ENCODE data around the gene PTK7.

Gene PTK7

DNA sequence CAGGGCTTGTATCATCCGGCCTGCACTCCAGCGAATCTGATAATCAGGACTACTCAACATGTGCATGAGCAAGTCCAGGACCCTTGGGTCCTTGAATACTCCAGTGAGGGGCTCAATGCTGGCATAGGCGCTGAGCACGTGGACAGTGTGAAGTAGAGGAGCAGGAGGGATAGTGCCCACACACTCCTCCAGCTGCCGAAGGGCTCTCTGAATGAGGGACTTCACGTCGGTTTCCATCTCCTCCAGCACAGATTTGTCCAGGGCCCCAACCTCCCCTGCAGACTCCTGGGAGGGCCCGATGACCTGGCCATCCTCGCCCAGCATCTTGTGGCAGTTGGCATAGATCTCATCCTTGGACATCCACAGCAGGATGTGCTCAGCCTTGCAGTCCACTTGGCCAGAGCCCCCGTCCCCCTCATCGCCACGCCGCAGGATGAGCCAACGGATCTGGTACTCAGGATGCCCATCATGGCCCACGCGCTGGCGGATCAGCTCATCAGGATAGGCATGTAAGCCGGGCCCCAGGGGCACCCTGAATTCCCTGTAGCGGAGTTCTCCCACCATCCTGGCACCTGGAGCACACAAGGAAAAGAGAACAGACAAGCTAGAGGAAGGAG, 23.8 kb upstream of the PTK7 start:
- Histone ChIP-seq H4K20me1 (ENCODE audit: insufficient read depth, low read length, poor library complexity, severe bottlenecking) (no peaks in the 10 kb centered on the region), H3K79me2 (ENCODE audit: insufficient read depth, low read length) (peaks cover 32% of the 10 kb centered on the region), H3K4me2 (ENCODE audit: low read depth, low read length, poor library complexity, severe bottlenecking) (peak overlapping the region; percentile 96), H3K4me1 (ENCODE audit: insufficient read depth, low read length, poor library complexity, severe bottlenecking) (peaks cover 39% of the 10 kb centered on the region), H3K36me3 (ENCODE audit: insufficient read depth, low read length) (peaks cover 3% of the 10 kb centered on the region; the same call in 1 of the 2 replicates), H3K9me3 (ENCODE audit: insufficient read depth, low read depth, low read length) (no peaks in the 10 kb centered on the region), H3F3A (ENCODE audit: low read depth) (no peaks in the 10 kb centered on the region), H3K4me3 (ENCODE audit: low read length, poor library complexity, severe bottlenecking) (peak overlapping the region; percentile 90), H3K27me3 (ENCODE audit: insufficient read depth, low read length, poor library complexity, severe bottlenecking) (no peaks in the 10 kb centered on the region), H3K9me2 (replicated peaks; ENCODE audit: low read depth, low read length) (no peaks in the 10 kb centered on the region), H2AFZ (ENCODE audit: low read length) (no peak overlapping the region), H3K9ac (ENCODE audit: low read depth, low read length, poor library complexity, severe bottlenecking) (peak overlapping the region; percentile 96)
- TF ChIP-seq, protein P1, sequence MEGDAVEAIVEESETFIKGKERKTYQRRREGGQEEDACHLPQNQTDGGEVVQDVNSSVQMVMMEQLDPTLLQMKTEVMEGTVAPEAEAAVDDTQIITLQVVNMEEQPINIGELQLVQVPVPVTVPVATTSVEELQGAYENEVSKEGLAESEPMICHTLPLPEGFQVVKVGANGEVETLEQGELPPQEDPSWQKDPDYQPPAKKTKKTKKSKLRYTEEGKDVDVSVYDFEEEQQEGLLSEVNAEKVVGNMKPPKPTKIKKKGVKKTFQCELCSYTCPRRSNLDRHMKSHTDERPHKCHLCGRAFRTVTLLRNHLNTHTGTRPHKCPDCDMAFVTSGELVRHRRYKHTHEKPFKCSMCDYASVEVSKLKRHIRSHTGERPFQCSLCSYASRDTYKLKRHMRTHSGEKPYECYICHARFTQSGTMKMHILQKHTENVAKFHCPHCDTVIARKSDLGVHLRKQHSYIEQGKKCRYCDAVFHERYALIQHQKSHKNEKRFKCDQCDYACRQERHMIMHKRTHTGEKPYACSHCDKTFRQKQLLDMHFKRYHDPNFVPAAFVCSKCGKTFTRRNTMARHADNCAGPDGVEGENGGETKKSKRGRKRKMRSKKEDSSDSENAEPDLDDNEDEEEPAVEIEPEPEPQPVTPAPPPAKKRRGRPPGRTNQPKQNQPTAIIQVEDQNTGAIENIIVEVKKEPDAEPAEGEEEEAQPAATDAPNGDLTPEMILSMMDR (conservative IDR thresholded peaks at IDR 0.05; ENCODE audit: low read length), result no peak

DNA sequence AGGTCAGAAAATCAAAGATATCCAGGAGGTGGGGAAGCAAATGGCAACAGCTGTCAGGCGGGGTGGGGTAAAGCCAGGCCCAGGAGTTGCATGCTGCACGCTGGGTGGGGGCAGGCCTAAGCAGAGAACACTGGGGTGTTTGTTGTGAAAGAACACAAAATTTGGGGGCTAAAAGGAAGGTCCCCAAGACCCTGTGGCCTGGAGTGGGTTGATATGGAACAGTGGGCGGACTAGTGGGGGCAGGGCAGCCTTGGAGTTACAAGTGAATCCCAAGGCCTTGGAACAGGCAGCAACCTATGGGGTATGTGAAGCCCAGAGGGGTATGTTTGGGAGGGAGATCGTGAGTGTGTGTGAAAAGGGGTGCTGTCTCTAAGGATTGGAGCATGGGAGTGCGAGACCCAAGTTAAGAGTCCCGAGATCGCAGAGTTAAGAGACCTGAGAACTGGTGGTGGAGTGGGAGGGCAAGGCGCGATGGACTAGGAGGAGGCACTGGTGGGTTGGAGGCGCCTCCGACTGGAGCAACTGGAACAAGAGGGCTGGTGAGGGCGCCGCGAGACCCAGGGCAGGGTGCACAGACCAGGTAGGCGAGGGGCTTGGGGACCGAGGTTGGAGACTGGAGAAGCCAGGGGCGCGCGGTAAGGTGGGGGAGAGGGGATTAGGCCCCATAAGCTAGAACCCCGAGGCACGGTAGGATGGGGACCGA, 23.1 kb upstream of the PTK7 start:
- Histone ChIP-seq H2AFZ (ENCODE audit: low read length) (peak overlapping the region; percentile 57), H3K9me2 (replicated peaks; ENCODE audit: low read depth, low read length) (no peaks in the 10 kb centered on the region), H3F3A (ENCODE audit: low read depth) (no peaks in the 10 kb centered on the region), H3K4me1 (ENCODE audit: insufficient read depth, low read length, poor library complexity, severe bottlenecking) (peaks cover 42% of the 10 kb centered on the region), H4K20me1 (ENCODE audit: insufficient read depth, low read length, poor library complexity, severe bottlenecking) (no peaks in the 10 kb centered on the region), H3K27me3 (ENCODE audit: insufficient read depth, low read length, poor library complexity, severe bottlenecking) (no peaks in the 10 kb centered on the region), H3K36me3 (ENCODE audit: insufficient read depth, low read length) (peaks cover 3% of the 10 kb centered on the region; the same call in 1 of the 2 replicates), H3K9me3 (ENCODE audit: insufficient read depth, low read depth, low read length) (no peaks in the 10 kb centered on the region), H3K9ac (ENCODE audit: low read depth, low read length, poor library complexity, severe bottlenecking) (peak overlapping the region; percentile 96), H3K4me2 (ENCODE audit: low read depth, low read length, poor library complexity, severe bottlenecking) (peak overlapping the region; percentile 96), H3K79me2 (ENCODE audit: insufficient read depth, low read length) (peaks cover 39% of the 10 kb centered on the region), H3K4me3 (ENCODE audit: low read length, poor library complexity, severe bottlenecking) (peak overlapping the region; percentile 90)
- no peak for TF ChIP-seq EZH2phosphoT487 (IDR thresholded peaks at IDR 0.05; ENCODE audit: borderline replicate concordance)
- TF ChIP-seq, protein P1 (conservative IDR thresholded peaks at IDR 0.05; ENCODE audit: low read length), result no peak

DNA sequence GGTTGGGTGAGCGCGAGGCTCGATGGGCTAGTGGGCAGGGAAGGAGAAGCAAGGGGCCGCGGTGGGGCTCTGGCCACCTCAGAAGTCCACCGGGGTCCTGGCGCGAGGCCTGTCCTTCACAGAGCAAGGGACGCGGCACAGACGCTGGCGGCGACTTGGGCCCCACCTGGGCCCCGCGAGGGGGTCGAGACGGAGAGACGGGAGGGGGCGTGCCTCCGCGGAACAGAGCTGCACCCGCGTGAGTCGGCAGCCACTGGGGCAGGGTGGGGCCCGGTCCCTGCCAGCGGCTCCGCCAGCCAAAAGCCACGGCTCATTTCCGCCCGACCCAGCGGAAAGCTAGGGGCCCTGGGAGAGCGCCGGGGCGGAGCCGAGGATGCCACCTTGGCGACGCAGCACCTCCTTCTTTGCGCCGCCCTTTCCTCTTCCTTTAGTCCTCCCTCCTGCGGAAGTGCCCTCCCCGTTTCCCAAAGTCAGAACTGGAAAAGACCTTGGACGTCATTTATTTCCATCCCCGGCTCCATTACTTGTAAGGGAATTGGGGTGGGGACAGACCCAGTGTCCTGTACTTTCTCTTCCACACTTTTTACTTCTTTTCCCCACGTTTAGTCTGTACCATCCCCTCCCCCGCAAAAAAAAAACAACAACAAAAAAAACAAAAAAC, 22.4 kb upstream of the PTK7 start, which contains the start of gene CUL7:
Gene CUL7, minus strand, starts transcription at position 307 of the 661 bp plus-strand sequence. CDS start 1,063 bp downstream, outside the sequence.
- Histone ChIP-seq H3K27me3 (ENCODE audit: insufficient read depth, low read length, poor library complexity, severe bottlenecking) (no peaks in the 10 kb centered on the region), H3K4me2 (ENCODE audit: low read depth, low read length, poor library complexity, severe bottlenecking) (peak within 1 kb of the TSS; percentile 96), H3K79me2 (ENCODE audit: insufficient read depth, low read length) (peaks cover 46% of the 10 kb centered on the region), H3K9me3 (ENCODE audit: insufficient read depth, low read depth, low read length) (no peaks in the 10 kb centered on the region), H3F3A (ENCODE audit: low read depth) (no peaks in the 10 kb centered on the region), H3K36me3 (ENCODE audit: insufficient read depth, low read length) (peaks cover 3% of the 10 kb centered on the region; the same call in 1 of the 2 replicates), H3K9ac (ENCODE audit: low read depth, low read length, poor library complexity, severe bottlenecking) (peak within 1 kb of the TSS; percentile 96), H4K20me1 (ENCODE audit: insufficient read depth, low read length, poor library complexity, severe bottlenecking) (no peaks in the 10 kb centered on the region), H3K9me2 (replicated peaks; ENCODE audit: low read depth, low read length) (no peaks in the 10 kb centered on the region), H2AFZ (ENCODE audit: low read length) (peak within 1 kb of the TSS; percentile 70), H3K4me3 (ENCODE audit: low read length, poor library complexity, severe bottlenecking) (peak within 1 kb of the TSS; percentile 90), H3K4me1 (ENCODE audit: insufficient read depth, low read length, poor library complexity, severe bottlenecking) (peaks cover 49% of the 10 kb centered on the region)
- TF ChIP-seq, protein P1 (conservative IDR thresholded peaks at IDR 0.05; ENCODE audit: low read length), result no peak; the same call in 1 of the 2 replicates
- TF ChIP-seq EZH2phosphoT487 (IDR thresholded peaks at IDR 0.05; ENCODE audit: borderline replicate concordance), result no peak
